ENCODE results near the gene OR2AP1. TPM values are rescaled to one million over a fixed set of nuclear protein-coding genes. Genes with fewer than 3 reads are reported as not detected.
"Not testable (repeated sequence)": the region's sequence is repeated elsewhere in the genome, so short reads cannot be mapped to it uniquely, and the experiment has no call there.

Gene OR2AP1
- not detected in 2 replicates for total RNA-seq (2014; rRNA removed; shearing (Covaris generic); ENCODE audit: low replicate concordance)

GRCh38 chr12:55572168-55572567 lies at the start of gene OR2AP1:
TSS of gene OR2AP1 (plus strand) at chr12:55572468. CDS start at chr12:55574415, 1,947 bp downstream.
- Histone ChIP-seq H3K9me3 (peaks cover 2% of the 10 kb centered on the region; the same call in 1 of the 2 replicates), H3K4me3 (no peak within 1 kb of the TSS)
- DNase-seq: no peak

DNA sequence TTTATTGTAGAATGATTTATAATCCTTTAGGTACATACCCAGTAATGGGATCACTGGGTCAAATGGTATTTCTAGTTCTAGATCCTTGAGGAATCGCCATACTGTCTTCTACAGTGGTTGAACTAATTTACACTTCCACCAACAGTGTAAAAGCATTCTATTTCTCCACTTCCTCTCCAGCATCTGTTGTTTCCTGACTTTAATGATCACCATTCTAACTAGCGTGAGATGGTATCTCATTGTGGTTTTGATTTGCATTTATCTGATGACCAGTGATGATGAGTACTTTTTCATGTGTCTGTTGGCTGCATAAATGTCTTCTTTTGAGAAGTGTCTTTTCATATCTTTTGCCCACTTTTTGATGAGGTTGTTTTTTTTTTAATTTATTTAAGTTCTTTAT lies 24.0 kb upstream of the OR2AP1 start:
- not testable (repeated sequence) for H3K4me3 ChIP-seq, H3K36me3 ChIP-seq, DNase-seq, H3K9me3 ChIP-seq, H3K27me3 ChIP-seq

More at GRCh38 chr12:55572168-55572567, at the start of gene OR2AP1:
- Histone ChIP-seq H3K27me3 (no peaks in the 10 kb centered on the region), H3K36me3 (no peaks in the 10 kb centered on the region)

DNA sequence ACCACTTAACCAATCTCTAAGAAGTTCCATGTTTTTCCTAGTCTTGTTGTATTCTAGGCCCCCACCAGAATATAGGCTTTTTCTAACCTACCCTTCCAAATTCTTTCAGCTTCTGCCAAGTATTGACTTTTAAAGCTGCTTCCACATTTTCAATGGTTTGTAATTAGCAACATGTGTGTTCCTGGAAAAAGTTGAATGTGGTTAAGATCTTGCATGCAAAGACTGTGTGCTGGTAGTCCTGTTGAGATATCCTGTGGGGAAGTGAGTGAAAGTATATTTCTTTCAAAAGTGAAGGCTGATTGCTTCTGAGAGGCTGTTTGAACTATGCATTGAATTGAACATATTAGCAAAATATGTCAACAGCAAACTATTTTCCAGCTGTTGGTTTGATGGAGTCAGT lies 23.5 kb upstream of the OR2AP1 start:
- Histone ChIP-seq H3K27me3 (no peaks in the 10 kb centered on the region; the same call in 1 of the 2 replicates), H3K4me3 (no peak overlapping the region), H3K9me3 (no peaks in the 10 kb centered on the region), H3K36me3 (no peaks in the 10 kb centered on the region)
- no peak for DNase-seq

- DNase-seq: no peak
- Histone ChIP-seq H3K36me3 (no peaks in the 10 kb centered on the region), H3K4me3 (no peak within 1 kb of the TSS), H3K27me3 (no peaks in the 10 kb centered on the region; the same call in 1 of the 2 replicates), H3K9me3 (no peaks in the 10 kb centered on the region)
These were observed 23.0 kb upstream of the OR2AP1 start, which contains the start of gene OR6C4 for GRCh38 chr12:55549302-55549701. TSS of gene OR6C4 (plus strand) at chr12:55549602. CDS start at chr12:55551227, 1,625 bp downstream.

DNA sequence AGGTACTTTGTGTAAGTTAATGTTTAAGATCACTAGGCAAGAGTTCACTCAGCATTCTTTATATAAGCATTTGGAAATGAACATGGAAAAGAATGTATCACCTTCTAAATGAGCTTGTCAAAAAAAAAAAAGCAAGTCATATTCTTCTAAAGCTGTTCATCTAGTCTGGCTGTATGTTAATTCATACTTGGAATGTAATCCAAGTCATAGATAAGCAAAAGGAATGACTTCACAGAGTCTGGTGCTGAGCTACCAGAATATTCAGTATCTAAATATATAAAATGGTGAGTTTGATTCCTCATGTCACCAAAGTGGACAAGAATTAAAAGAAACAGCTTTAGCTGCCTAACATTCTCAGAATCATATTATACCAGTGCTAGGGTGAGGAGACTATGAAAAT lies 18.0 kb upstream of the OR2AP1 start:
- H3K27me3 ChIP-seq: no peaks in the 10 kb centered on the region; the same call in 1 of the 2 replicates
- H3K9me3 ChIP-seq: peaks cover 2% of the 10 kb centered on the region; the same call in 1 of the 2 replicates
- no peak for DNase-seq
- no peaks in the 10 kb centered on the region for H3K36me3 ChIP-seq
- H3K4me3 ChIP-seq: no peak overlapping the region

GRCh38 chr12:55570060-55570459 lies 2.2 kb upstream of the OR2AP1 start:
- H3K27me3 ChIP-seq, H3K4me3 ChIP-seq, H3K9me3 ChIP-seq, H3K36me3 ChIP-seq, DNase-seq: not testable (repeated sequence)

GRCh38 chr12:55570689-55571088 lies 1.6 kb upstream of the OR2AP1 start:
- not testable (repeated sequence) for H3K36me3 ChIP-seq, H3K4me3 ChIP-seq, H3K27me3 ChIP-seq, DNase-seq, H3K9me3 ChIP-seq

DNA sequence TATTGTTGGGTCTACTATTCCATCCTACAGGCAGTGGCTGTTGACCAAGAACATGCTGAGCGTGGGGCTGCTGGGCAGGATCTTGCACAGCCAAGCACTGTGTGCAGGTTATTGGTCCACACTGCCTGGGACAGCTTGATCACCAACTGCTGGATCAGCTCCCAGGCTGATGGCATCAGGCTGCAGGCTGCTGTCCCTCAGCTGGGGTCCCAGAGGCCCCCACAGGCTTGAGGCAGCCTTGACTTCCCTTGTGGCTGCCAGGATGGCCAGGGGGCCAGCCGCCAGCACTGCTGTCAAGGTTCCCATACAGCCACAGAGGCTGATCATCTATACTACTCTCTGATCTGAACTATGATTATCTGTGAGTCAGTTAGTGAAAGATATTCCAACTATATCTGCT lies 9.8 kb downstream of the OR2AP1 start:
- H3K9me3 ChIP-seq: no peaks in the 10 kb centered on the region
- no peaks in the 10 kb centered on the region for H3K36me3 ChIP-seq
- no peak overlapping the region for H3K4me3 ChIP-seq
- H3K27me3 ChIP-seq: no peaks in the 10 kb centered on the region
- DNase-seq: no peak

- no peak for DNase-seq
- Histone ChIP-seq H3K36me3 (no peaks in the 10 kb centered on the region), H3K27me3 (no peaks in the 10 kb centered on the region), H3K4me3 (no peak overlapping the region), H3K9me3 (no peaks in the 10 kb centered on the region)
These were observed 13.5 kb downstream of the OR2AP1 start for GRCh38 chr12:55585817-55586216.

DNA sequence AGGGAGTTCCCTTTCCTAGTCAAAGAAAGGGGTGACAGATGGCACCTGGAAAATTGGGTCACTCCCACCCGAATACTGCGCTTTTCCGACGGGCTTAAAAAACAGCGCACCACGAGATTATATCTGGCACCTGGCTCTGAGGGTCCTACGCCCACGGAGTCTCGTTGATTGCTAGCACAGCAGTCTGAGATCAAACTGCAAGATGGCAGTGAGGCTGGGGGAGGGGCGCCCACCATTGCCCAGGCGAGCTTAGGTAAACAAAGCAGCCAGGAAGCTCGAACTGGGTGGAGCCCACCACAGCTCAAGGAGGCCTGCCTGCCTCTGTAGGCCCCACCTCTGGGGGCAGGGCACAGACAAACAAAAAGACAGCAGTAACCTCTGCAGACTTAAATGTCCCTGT lies 17.9 kb downstream of the OR2AP1 start:
- not testable (repeated sequence) for H3K9me3 ChIP-seq, H3K4me3 ChIP-seq, H3K27me3 ChIP-seq, H3K36me3 ChIP-seq, DNase-seq

DNA sequence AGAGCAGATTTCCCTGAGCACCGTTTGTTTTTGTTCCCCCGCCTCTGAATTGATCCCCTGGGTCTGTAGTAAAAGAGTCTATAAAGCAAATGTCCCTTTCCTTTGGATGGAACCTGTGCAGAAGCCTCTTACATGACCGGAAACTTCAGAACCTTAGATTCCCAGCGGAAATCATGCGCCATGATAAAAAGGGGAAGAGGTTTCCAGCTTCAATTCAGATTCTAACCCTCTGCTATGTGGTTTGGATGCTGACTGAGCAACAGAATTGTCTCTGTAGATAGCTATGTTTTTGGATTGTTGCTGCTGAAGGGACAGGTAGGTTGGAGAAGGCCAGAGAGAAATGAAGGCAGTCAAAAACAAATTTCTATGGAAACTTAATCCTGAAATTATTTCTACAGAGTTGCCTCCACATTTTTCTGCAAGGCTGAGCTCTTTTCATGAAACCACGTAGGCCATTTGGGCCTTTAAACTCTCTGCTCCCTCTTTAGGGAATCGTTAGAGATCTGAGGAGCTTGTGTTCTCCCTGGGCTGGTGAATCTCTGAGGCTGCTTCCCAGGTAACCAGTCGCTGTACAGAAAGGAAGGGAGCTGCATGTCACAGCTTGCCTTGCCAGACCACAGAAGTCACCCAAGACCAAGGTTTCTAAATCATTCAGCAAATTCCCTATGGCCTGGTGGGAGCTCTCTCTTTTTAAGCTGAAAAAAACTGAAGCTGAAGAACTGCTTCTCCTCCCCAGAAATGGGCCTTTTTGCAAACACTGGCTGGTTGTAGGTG lies 35.7 kb downstream of the OR2AP1 start:
- Histone ChIP-seq H3K27me3 (no peaks in the 10 kb centered on the region), H3K36me3 (no peaks in the 10 kb centered on the region), H3K4me3 (no peak overlapping the region), H3K9me3 (no peaks in the 10 kb centered on the region)
- DNase-seq: no peak

GRCh38 chr12:55610598-55610997 lies 38.3 kb downstream of the OR2AP1 start:
- no peak for DNase-seq
- peaks cover 2% of the 10 kb centered on the region; the same call in 1 of the 2 replicates for H3K9me3 ChIP-seq

DNA sequence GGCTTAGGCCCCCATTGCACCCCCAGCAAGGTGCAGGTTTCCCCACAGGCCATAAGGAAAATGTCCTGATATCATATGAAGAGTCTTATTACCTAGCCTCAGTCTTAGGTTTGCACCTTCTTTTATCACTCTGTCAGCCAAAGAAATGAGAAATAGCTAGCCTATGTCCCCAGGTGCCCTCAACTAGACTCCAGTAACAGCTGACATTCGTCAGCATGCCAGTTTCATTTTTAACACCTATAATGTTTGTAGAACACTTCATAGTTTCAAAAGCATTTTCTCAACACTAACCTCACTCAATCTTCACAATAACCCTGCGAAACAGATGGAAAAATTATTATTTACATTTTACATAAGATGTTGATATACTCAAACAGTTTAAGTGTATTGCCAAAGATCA lies 40.4 kb downstream of the OR2AP1 start:
- H3K27me3 ChIP-seq: no peaks in the 10 kb centered on the region
- no peaks in the 10 kb centered on the region for H3K36me3 ChIP-seq
- no peak overlapping the region for H3K4me3 ChIP-seq
- DNase-seq: no peak
- H3K9me3 ChIP-seq: peaks cover 2% of the 10 kb centered on the region; the same call in 1 of the 2 replicates

More at GRCh38 chr12:55610598-55610997, 38.3 kb downstream of the OR2AP1 start:
- Histone ChIP-seq H3K4me3 (no peak overlapping the region), H3K36me3 (no peaks in the 10 kb centered on the region), H3K27me3 (no peaks in the 10 kb centered on the region)

- no peaks in the 10 kb centered on the region for H3K27me3 ChIP-seq
- H3K4me3 ChIP-seq: no peak overlapping the region
- no peak for DNase-seq
- H3K9me3 ChIP-seq: peaks cover 2% of the 10 kb centered on the region; the same call in 1 of the 2 replicates
- no peaks in the 10 kb centered on the region for H3K36me3 ChIP-seq
These were observed 42.5 kb downstream of the OR2AP1 start for GRCh38 chr12:55614764-55615163.

- Histone ChIP-seq H3K36me3 (no peaks in the 10 kb centered on the region), H3K27me3 (peaks cover 12% of the 10 kb centered on the region), H3K9me3 (peaks cover 2% of the 10 kb centered on the region; the same call in 1 of the 2 replicates), H3K4me3 (no peak overlapping the region)
- peak; percentile 5 for DNase-seq
These were observed 47.3 kb downstream of the OR2AP1 start for GRCh38 chr12:55619354-55620138.

DNA sequence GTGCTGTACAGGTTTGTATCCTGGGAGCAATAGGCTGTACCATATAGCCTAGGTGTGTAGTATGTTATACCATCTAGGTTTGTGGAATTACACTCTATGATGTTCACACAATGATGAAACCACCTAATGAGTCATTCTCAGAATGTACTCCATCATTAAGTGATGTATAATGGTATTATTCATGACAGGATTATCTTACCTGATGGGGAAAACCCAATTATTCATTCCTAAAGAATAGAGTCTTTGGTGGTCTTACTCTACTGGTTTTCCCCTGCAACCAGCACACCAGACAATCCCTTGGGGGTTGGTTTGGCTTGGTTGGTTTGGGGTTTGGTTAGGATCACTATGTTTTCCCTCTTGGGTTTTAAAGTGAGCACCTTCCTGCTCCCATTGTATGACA lies 51.8 kb downstream of the OR2AP1 start:
- Histone ChIP-seq H3K9me3 (no peaks in the 10 kb centered on the region), H3K27me3 (peaks cover 12% of the 10 kb centered on the region), H3K4me3 (no peak overlapping the region), H3K36me3 (no peaks in the 10 kb centered on the region)
- DNase-seq: no peak

Measured in MG63 (cell line).